Natural killer cell (primary cell): ENCODE measurements around the gene C2CD2. TPM values are rescaled to one million over a fixed set of nuclear protein-coding genes. Genes with fewer than 3 reads are reported as not detected.
A peak's percentile ranks its signal among the peaks of the same experiment; 100 is the strongest.

Source experiments
- ATAC-seq, 3 donors: fragments of 150-1000 bp in 2 of 3; fragments of 200-7000 bp in 1 of 3; cut with Tn5 transposase; 1 replicate in 1 of 3; 2 replicates in 2 of 3; pipeline ENCODE4 v1.10.0; 2021; ENCODE audit warnings: mild to moderate bottlenecking in 2 of 3, moderate library complexity in 2 of 3
- DNase-seq, 2 donors: peaks; one replicate each; pipeline versions ENCODE4 v3.0.0 to v3.0.0-alpha.2; 2013 to 2021; ENCODE audit warnings: mixed read lengths in 1 of 2
- H3K27ac ChIP-seq: one replicate; pipeline ENCODE4 v1.5.1; 2013; ENCODE audit warnings: mild to moderate bottlenecking, low read length
- H3K27me3 ChIP-seq: one replicate; pipeline ENCODE4 v1.6.1; 2013; ENCODE audit warnings: low read length; ENCODE audit not compliant: control insufficient read depth, insufficient read depth
- H3K36me3 ChIP-seq: one replicate; pipeline ENCODE4 v1.6.1; 2013; ENCODE audit warnings: low read length; ENCODE audit not compliant: control insufficient read depth, insufficient read depth
- H3K4me1 ChIP-seq: one replicate; pipeline ENCODE4 v1.6.1; 2013; ENCODE audit warnings: low read length; ENCODE audit not compliant: control insufficient read depth, insufficient read depth
- H3K4me3 ChIP-seq: one replicate; pipeline ENCODE4 v1.5.1; 2013; ENCODE audit warnings: low read length
- H3K9me3 ChIP-seq: one replicate; pipeline ENCODE4 v1.6.1; 2013; ENCODE audit warnings: low read length; ENCODE audit not compliant: control insufficient read depth, insufficient read depth
- H3K27ac Mint-ChIP-seq, 2 donors: one replicate each; pipeline ENCODE4 v1.8.0; 2022; ENCODE audit warnings: mild to moderate bottlenecking in 2 of 2, mixed read lengths in 2 of 2, moderate library complexity in 1 of 2
- H3K27me3 Mint-ChIP-seq, 2 donors: one replicate each; pipeline ENCODE4 v1.8.0; 2022; ENCODE audit warnings: low read depth in 2 of 2, mixed read lengths in 2 of 2
- H3K36me3 Mint-ChIP-seq: one replicate; pipeline ENCODE4 v1.8.0; 2022; ENCODE audit warnings: mixed read lengths
- H3K4me1 Mint-ChIP-seq, 2 donors: one replicate each; pipeline ENCODE4 v1.8.0; 2022; ENCODE audit warnings: mixed read lengths in 2 of 2
- H3K4me3 Mint-ChIP-seq: one replicate; pipeline ENCODE4 v1.8.0; 2022; ENCODE audit warnings: mild to moderate bottlenecking, moderate library complexity, mixed read lengths
- H3K9me3 Mint-ChIP-seq, 2 donors: one replicate each; pipeline ENCODE4 v1.8.0; 2022; ENCODE audit warnings: mixed read lengths in 2 of 2
- CTCF ChIP-seq: fragments of 200-600 bp; IDR thresholded peaks from one replicate; pipeline ENCODE4 v1.8.0; 2022; ENCODE audit warnings: antibody characterized with exemption
- WGBS: methylation state at CpG from one replicate; pipeline ENCODE4 v1.1.7; 2013; ENCODE audit warnings: missing lambda C conversion rate; ENCODE audit not compliant: insufficient coverage; 5-methylcytosine and 5-hydroxymethylcytosine counted together
- intact Hi-C: fragments of 100-400 bp; cut with micrococcal nuclease; formaldehyde crosslinking; loops from one replicate; pipeline ENCODE4 v1.14.2; 2022
- total RNA-seq, 4 donors: library from RNA; stranded (reverse); fragments of 120-200 nt in 1 of 4; gene quantifications; one replicate each; pipeline versions ENCODE4 v1.2.3 to v1.2.4, GENCODE V29; 2013 to 2022

Gene C2CD2
- total RNA-seq, 3 donors from 2014 or later (not counting 1 experiment from before 2014, with no cell fraction given), result 2.1 to 10.1 (median 8.9) TPM

- Mint-ChIP-seq H3K4me1 (peaks cover 40 to 60% of the 10 kb centered on the region in 2 donors), H3K36me3 (no peaks in the 10 kb centered on the region), H3K4me3 (peak overlapping the region; percentile 37), H3K9me3 (no peaks in the 10 kb centered on the region), H3K27ac (peak overlapping the region; percentile 48 to 100), H3K27me3 (peaks cover 5% of the 10 kb centered on the region in 2 donors)
- 48% methylated on average over 16 of the region's 17 CpGs for WGBS
- peak in 2 of 3 donors; percentile 35 to 43 for ATAC-seq
- no peak overlapping the region for H3K4me3 ChIP-seq
- H3K27me3 ChIP-seq, result no peaks in the 10 kb centered on the region
- H3K4me1 ChIP-seq, result peaks cover 55% of the 10 kb centered on the region
- DNase-seq, result peak; percentile 22 to 46
- peak overlapping the region; percentile 51 for H3K27ac ChIP-seq
- no peaks in the 10 kb centered on the region for H3K9me3 ChIP-seq
- intact Hi-C loops, result loop anchor here (5.0 kb wide), 1 partner anchor 51 kb away; the partner anchor contains the start of gene PRDM15
- no peaks in the 10 kb centered on the region for H3K36me3 ChIP-seq
- no peak for TF ChIP-seq CTCF
Observed at GRCh38 chr21:41927727-41928409, 25.9 kb downstream of the C2CD2 start.

- peak overlapping the region; percentile 43 for H3K4me3 ChIP-seq
- no peaks in the 10 kb centered on the region for H3K9me3 ChIP-seq
- intact Hi-C loops, result loop anchor here (5.0 kb wide), 1 partner anchor 49 kb away; the partner anchor contains the start of gene PRDM15
- ATAC-seq (peak in 2 of 3 donors; percentile 6 to 15), DNase-seq (no peak)
- peaks cover 50% of the 10 kb centered on the region for H3K4me1 ChIP-seq
- Mint-ChIP-seq H3K27ac (peak overlapping the region; percentile 95 to 100), H3K36me3 (no peaks in the 10 kb centered on the region), H3K9me3 (no peaks in the 10 kb centered on the region), H3K4me1 (peaks cover 33 to 55% of the 10 kb centered on the region in 2 donors), H3K4me3 (peak overlapping the region; percentile 93), H3K27me3 (no peaks in the 10 kb centered on the region)
- 0% methylated on average over 2 of the region's 3 CpGs for WGBS
- TF ChIP-seq CTCF, result no peak
- H3K27me3 ChIP-seq, result no peaks in the 10 kb centered on the region
- H3K27ac ChIP-seq, result peak overlapping the region; percentile 89
- H3K36me3 ChIP-seq, result no peaks in the 10 kb centered on the region
Observed at GRCh38 chr21:41926807-41927171, 27.0 kb downstream of the C2CD2 start.

GRCh38 chr21:41926117-41926806 is 27.6 kb downstream of the C2CD2 start:
- Mint-ChIP-seq H3K27ac (peak overlapping the region; percentile 95 to 100), H3K4me3 (peak overlapping the region; percentile 93), H3K4me1 (peaks cover 33 to 55% of the 10 kb centered on the region in 2 donors), H3K9me3 (no peaks in the 10 kb centered on the region), H3K27me3 (no peaks in the 10 kb centered on the region), H3K36me3 (no peaks in the 10 kb centered on the region)
- H3K27me3 ChIP-seq, result no peaks in the 10 kb centered on the region
- H3K9me3 ChIP-seq, result no peaks in the 10 kb centered on the region
- H3K4me1 ChIP-seq, result peaks cover 50% of the 10 kb centered on the region
- H3K27ac ChIP-seq, result peak overlapping the region; percentile 89
- intact Hi-C loops, result loop anchor here (5.0 kb wide), 1 partner anchor 49 kb away; the partner anchor contains the start of gene PRDM15
- DNase-seq (peak; percentile 21 to 78), ATAC-seq (peak; percentile 79 to 81 (median 80))
- 17% methylated on average over 11 of the region's 11 CpGs for WGBS
- no peaks in the 10 kb centered on the region for H3K36me3 ChIP-seq
- H3K4me3 ChIP-seq, result peak overlapping the region; percentile 43
- no peak for TF ChIP-seq CTCF
